Endometrial microvascular endothelial cells (primary cell): ENCODE data around the gene SWAP70. TPM values are rescaled to one million over a fixed set of nuclear protein-coding genes. Genes with fewer than 3 reads are reported as not detected.
"Not testable (repeated sequence)": the region's sequence is repeated elsewhere in the genome, so short reads cannot be mapped to it uniquely, and the experiment has no call there.

Experiments used
- in situ Hi-C: cut with HindIII; loops from 2 replicates; pipeline ENCODE4 v1.10.0; 2017; ENCODE audit warnings: low sequenced_read_pairs, low pct_unique_long_range_greater_than_20kb; ENCODE audit errors: inconsistent ontology term
- total RNA-seq: library from RNA; depleted of rRNA; stranded (reverse); fragments of >200 nt; gene quantifications from one replicate; pipeline ENCODE4 v1.2.3, GENCODE V29; 2015; ENCODE audit errors: inconsistent ontology term

The SWAP70 gene
- total RNA-seq, 1 donor from 2014 or later, result 111 TPM

- in situ Hi-C loops, result no loop called here
These were observed 17.9 kb downstream of the SWAP70 start for GRCh38 chr11:9681583-9682372.

- in situ Hi-C loops, result loop anchor here (5.0 kb wide), 1 partner anchor 34 kb away; no protein-coding TSS in a partner anchor
These were observed 24.0 kb downstream of the SWAP70 start for GRCh38 chr11:9687711-9688477.

- in situ Hi-C loops, result loop anchor here (5.0 kb wide), 1 partner anchor 33 kb away; no protein-coding TSS in a partner anchor
These were observed 25.0 kb downstream of the SWAP70 start for GRCh38 chr11:9688716-9689511.

GRCh38 chr11:9689721-9690120, 25.8 kb downstream of the SWAP70 start:
- in situ Hi-C loops, result loop anchor here (5.0 kb wide), 1 partner anchor 33 kb away; no protein-coding TSS in a partner anchor

DNA sequence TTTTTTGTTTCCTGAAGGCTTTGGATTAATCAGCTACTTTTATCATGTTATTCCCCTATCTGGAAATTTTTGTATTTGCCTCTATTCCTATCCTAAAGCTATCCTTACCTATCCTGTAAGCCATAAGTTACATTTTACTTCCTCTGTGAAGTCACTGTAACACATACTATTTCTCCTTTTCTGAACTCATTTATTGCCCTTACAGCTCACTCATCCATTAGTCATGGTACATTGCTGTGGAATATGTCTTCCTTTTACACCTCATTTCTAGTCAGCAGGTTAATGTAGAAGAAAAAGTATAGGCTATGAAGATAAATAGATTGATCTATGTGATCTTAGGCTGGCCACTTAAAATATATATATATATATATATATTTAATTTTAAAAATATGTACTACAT, 28.0 kb downstream of the SWAP70 start:
- in situ Hi-C loops, result no loop called here

DNA sequence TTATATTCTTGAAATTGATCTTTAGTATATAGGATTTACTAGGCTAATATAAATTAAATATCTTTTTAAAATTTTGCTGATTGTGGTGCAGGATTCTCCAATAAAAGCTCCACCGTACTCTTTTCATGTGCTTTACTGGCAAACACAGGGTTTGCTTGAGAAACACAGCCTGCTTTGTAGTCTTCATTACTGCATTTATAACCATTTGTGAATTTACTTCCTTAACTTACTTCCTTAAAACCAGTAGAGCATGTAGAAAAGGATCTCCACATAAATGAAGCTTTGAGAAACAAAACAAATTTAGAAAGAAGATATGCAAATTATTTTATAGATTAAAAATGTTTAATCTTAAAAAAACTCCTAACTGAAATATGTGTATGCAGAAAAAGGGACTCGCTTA, 28.8 kb downstream of the SWAP70 start:
- in situ Hi-C loops, result no loop called here

DNA sequence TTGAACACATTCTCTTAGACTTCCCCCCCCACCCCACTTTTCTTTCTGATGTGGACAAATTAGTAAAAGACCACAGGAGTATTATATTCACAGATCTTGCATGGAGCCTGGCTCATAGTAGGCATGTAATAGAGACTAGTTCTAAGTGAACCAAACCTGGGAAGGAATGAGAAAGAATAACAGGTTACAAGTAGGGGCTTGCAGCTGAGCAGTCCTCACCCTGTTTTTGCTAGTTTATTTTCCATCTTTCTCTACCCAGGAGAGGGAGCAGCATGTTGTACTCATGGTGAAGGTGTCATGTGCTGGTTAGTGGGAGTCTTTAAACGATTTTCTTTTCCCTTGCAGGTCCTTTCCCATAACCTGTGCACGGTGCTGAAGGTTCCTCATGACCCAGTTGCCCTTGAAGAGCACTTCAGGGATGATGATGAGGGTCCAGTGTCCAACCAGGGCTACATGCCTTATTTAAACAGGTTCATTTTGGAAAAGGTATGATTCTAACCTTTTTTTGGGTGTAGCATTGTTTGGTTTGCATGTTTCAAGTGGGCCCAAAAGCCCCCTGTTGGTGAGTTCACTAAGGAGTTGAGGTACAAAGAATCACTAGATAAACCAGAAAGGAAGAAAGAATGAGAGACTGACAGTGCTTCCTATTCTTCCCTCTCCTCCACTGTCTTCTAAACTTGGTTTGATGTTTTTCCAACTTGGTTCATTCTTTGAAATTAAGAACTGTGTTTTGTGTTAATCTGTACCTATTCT, 30.1 kb downstream of the SWAP70 start:
- in situ Hi-C loops, result no loop called here

DNA sequence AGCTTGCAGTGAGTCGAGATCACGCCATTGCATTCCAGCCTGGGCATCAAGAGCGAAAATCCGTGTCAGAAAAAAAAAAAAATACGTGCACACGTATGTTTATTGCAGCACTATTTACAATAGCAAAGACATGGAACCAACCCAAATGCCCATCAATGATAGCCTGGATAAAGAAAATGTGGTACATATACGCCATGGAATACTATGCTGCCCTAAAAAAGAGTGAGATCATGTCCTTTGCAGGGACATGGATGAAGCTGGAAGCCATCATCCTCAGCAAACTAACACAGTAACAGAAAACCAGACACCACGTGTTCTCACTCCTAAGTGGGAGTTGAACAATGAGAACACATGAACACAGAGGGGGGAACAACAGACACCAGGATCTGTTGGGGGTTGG, 31.4 kb downstream of the SWAP70 start:
- in situ Hi-C loops, result not testable (repeated sequence)

- in situ Hi-C loops, result no loop called here
These were observed 33.9 kb downstream of the SWAP70 start for GRCh38 chr11:9697766-9698165.

- in situ Hi-C loops, result no loop called here
These were observed 36.4 kb downstream of the SWAP70 start for GRCh38 chr11:9700105-9700801.

GRCh38 chr11:9701799-9702198, 37.9 kb downstream of the SWAP70 start:
- in situ Hi-C loops, result no loop called here

DNA sequence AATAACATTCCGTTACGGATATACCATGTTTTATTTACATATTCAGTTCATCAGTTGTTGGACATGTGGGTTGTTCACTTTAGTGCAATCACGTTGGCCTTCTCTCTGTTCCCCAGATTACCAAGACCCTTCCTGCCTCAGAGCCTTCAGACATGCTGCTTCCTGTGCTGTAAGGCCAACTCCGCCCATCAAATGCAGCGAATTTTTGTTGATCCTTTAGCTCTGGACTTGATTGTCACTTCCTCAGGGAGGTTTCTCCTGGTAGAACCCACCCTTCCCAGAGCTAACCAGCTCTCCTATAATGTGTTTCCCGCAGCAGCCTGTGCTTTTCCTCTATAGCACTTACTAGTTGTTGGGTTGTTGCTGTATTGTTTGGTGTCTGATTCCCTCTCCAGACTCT, 39.4 kb downstream of the SWAP70 start:
- in situ Hi-C loops, result no loop called here

- in situ Hi-C loops, result no loop called here
These were observed 40.2 kb downstream of the SWAP70 start for GRCh38 chr11:9704037-9704436.

GRCh38 chr11:9704620-9705019, 40.7 kb downstream of the SWAP70 start:
- in situ Hi-C loops, result no loop called here

GRCh38 chr11:9705361-9705760, 41.5 kb downstream of the SWAP70 start:
- in situ Hi-C loops, result not testable (repeated sequence)

DNA sequence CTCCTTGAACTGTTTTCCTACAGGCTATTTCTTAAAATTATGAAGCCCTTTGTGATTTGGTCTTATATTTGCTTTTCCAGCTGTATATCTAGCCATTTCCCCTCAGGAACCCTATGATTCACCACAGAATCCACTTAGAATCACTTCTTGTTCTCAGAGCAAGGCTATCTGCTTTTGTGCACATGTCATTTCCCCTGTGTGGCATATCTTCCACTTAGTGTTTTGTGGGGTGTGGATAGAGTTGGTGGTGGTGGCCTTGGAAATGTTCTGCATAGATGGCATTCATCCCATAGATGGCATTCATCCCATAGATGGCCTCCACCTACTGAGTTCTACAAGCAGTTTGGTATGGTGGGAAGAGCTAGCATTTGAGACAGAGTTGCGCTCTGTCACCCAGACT, 44.7 kb downstream of the SWAP70 start:
- in situ Hi-C loops, result no loop called here

DNA sequence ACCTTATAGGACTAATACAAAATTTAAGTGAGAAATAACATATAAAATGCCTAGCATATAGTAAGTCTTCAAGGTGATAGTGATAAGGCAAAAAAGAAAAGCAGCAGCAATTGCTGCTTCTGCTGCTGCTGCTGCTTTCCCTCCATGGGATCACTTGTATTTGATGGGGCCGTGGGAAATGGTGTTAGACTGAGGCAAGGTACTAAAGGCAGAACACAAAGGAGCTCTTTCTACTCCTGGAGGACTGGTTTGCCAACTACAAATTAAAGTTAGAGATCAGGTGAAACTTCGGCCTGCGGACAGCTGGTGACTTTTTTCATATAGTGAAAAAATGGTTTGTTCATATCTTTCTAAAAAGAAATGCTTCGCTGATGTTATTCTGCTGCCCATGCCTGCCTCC, 46.3 kb downstream of the SWAP70 start:
- in situ Hi-C loops, result no loop called here

DNA sequence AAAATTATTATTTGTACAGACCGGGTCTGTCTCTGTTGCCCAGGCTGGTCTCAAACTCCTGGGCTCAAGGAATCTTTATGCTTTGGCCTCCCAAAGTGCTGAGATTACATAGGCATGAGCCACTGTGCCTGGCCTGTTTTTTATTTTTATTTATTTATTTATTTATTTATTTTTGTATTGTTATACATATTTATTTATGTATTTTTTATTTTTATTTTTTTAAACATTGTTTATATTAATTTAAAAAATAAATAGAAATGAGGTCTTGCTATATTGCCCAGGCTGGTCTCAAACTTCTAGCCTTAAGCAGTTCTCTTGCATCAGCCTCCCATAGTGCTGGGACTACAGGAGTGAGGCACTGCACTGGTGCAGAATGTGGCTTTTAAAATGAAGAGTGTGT, 47.0 kb downstream of the SWAP70 start:
- in situ Hi-C loops, result no loop called here
